ENCODE measurements around the gene FBLN2. TPM values are rescaled to one million over a fixed set of nuclear protein-coding genes. Genes with fewer than 3 reads are reported as not detected.

FBLN2 gene
- total RNA-seq, 1 experiment from 2014 or later, result 0.11 TPM

DNA sequence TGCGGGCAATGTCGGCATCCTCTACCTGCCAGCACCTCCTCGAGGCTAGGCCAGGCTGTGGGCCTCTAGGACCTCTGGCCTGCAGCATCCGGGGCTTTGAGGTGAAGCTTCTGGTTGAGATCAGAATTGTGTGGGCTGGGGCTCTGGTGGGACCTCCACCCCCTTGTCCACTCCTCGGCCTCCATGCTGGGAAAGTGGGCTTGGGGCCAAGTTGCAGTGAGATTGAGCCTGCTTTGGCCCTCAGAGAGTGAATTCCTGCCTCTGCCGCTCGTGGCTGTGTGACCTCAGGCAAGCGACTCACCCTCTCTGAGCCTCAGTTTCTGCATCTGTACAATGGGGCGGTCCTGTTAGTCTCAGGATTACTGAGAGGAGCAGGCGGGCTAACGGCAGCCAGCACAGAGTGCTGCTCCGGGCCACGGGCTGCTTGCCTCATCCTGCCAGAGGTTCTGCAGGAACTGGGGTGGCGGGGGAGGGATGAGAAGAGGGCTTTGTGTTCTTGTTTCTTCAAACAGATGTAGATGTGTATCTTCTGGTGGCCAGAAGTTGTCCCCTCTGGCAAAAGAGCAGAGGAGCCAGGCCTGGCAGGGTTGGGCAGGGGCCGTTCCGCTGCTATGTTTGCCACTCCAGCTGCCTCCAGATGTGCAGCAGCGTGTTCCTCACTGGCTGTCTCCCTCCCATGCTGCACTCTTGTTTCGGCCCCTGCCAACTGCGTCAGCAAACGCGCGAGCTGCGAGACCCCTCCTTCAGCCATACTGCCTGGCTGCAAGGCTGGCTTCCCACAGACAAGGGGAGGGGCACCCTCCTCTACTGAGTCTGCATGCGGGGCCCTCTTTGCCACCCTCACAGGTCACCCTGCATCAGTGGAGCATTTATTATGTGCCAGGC is 33.7 kb downstream of the FBLN2 start:
- H3K4me1 ChIP-seq (ENCODE audit: insufficient read depth, low read length), result no peaks in the 10 kb centered on the region
- BruUV-seq (replicated peaks), result no TSS peak
- no peaks in the 10 kb centered on the region for H3K79me2 ChIP-seq (ENCODE audit: low read length)
- ATAC-seq (no peak), DNase-seq (no peak)
- ChIA-PET POLR2A (ENCODE audit: unreplicated experiment) (no interaction called here), CTCF (no interaction called here)
- H3K9ac ChIP-seq (ENCODE audit: low read length), result no peak overlapping the region
- no peaks in the 10 kb centered on the region for H3K36me3 ChIP-seq (ENCODE audit: low read depth, low read length)
- H3K9me2 ChIP-seq (replicated peaks; ENCODE audit: low read length), result no peaks in the 10 kb centered on the region
- no peaks in the 10 kb centered on the region for H3F3A ChIP-seq (ENCODE audit: low read length, unreplicated experiment)
- H4K20me1 ChIP-seq (ENCODE audit: low read length), result no peaks in the 10 kb centered on the region
- H3K4me2 ChIP-seq (ENCODE audit: low read length), result no peak overlapping the region
- H3K4me3 ChIP-seq (ENCODE audit: low read length), result no peak overlapping the region
- TF ChIP-seq EZH2phosphoT487 (IDR thresholded peaks at IDR 0.05; ENCODE audit: borderline replicate concordance, low read length), result no peak
- TF ChIP-seq, protein P1, sequence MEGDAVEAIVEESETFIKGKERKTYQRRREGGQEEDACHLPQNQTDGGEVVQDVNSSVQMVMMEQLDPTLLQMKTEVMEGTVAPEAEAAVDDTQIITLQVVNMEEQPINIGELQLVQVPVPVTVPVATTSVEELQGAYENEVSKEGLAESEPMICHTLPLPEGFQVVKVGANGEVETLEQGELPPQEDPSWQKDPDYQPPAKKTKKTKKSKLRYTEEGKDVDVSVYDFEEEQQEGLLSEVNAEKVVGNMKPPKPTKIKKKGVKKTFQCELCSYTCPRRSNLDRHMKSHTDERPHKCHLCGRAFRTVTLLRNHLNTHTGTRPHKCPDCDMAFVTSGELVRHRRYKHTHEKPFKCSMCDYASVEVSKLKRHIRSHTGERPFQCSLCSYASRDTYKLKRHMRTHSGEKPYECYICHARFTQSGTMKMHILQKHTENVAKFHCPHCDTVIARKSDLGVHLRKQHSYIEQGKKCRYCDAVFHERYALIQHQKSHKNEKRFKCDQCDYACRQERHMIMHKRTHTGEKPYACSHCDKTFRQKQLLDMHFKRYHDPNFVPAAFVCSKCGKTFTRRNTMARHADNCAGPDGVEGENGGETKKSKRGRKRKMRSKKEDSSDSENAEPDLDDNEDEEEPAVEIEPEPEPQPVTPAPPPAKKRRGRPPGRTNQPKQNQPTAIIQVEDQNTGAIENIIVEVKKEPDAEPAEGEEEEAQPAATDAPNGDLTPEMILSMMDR (conservative IDR thresholded peaks at IDR 0.05; ENCODE audit: low read depth, low read length), result no peak
- TF ChIP-seq EZH2 (IDR thresholded peaks at IDR 0.05; ENCODE audit: low read length, unreplicated experiment), result no peak
- no peak overlapping the region for H3K27ac ChIP-seq (ENCODE audit: low read length)
- no peaks in the 10 kb centered on the region for H3K27me3 ChIP-seq (ENCODE audit: low read length)
- intact Hi-C loops (cut with micrococcal nuclease), result no loop called here
- H3K9me3 ChIP-seq (ENCODE audit: low read length), result no peaks in the 10 kb centered on the region
- H2AFZ ChIP-seq (ENCODE audit: low read length), result no peak overlapping the region

DNA sequence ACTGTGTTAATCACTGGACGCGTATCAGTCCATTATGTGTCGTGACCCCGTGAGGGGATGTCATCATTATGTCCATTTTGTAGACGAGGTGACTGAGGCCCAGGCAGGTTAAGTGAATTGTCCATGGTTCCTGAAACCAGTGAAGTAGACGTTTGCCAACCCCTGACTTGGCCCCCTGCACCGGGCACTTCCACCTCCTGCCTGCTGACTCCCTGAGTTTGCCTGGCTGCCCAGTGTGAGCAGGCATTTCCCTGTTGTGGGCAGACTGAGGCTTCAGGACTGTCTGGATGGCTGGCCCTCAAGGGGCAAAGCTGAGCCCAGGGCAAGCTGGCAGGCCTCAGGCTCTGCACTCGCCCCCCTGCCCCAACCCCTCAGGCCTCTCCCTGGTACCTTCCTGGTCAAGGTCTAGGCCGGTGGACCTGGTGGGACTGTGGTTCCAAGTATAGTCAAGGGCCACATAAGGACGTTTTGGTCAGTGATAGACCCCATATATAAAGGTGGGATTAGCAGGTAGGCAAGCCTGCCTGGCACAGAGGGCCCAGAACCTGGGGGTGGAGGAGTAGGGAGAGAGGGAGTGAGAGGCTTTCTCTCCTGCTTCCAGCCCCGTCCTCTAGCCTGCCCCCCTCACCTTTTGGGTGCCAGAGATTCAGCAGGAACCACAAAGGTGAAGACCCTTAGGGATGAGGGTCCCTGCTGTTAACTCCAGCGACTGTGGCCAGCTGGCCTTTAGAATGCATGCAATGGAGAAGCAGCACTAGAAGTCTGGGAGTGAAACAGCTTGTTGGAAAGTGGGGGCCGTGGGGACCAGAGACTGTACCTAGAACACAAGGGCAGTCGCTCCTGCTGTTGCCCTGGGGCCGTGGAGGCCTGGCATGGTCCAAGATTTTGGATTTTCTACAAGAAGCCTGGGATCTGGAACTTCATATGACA is 34.6 kb downstream of the FBLN2 start:
- H3K4me3 ChIP-seq (ENCODE audit: low read length), result no peak overlapping the region
- TF ChIP-seq, protein P1 (conservative IDR thresholded peaks at IDR 0.05; ENCODE audit: low read depth, low read length), result no peak
- TF ChIP-seq EZH2phosphoT487 (IDR thresholded peaks at IDR 0.05; ENCODE audit: borderline replicate concordance, low read length) (no peak), EZH2 (IDR thresholded peaks at IDR 0.05; ENCODE audit: low read length, unreplicated experiment) (no peak)
- ChIA-PET CTCF (no interaction called here), POLR2A (ENCODE audit: unreplicated experiment) (no interaction called here)
- ATAC-seq (no peak), DNase-seq (no peak)
- no peaks in the 10 kb centered on the region for H3F3A ChIP-seq (ENCODE audit: low read length, unreplicated experiment)
- H3K9ac ChIP-seq (ENCODE audit: low read length), result no peak overlapping the region
- no peak overlapping the region for H3K27ac ChIP-seq (ENCODE audit: low read length)
- H2AFZ ChIP-seq (ENCODE audit: low read length), result no peak overlapping the region
- H3K9me2 ChIP-seq (replicated peaks; ENCODE audit: low read length), result no peaks in the 10 kb centered on the region
- no peaks in the 10 kb centered on the region for H3K79me2 ChIP-seq (ENCODE audit: low read length)
- H4K20me1 ChIP-seq (ENCODE audit: low read length), result no peaks in the 10 kb centered on the region
- H3K4me2 ChIP-seq (ENCODE audit: low read length), result no peak overlapping the region
- BruUV-seq (replicated peaks), result no TSS peak
- H3K4me1 ChIP-seq (ENCODE audit: insufficient read depth, low read length), result no peaks in the 10 kb centered on the region
- intact Hi-C loops (cut with micrococcal nuclease), result no loop called here
- H3K36me3 ChIP-seq (ENCODE audit: low read depth, low read length), result no peaks in the 10 kb centered on the region
- H3K27me3 ChIP-seq (ENCODE audit: low read length), result no peaks in the 10 kb centered on the region
- no peaks in the 10 kb centered on the region for H3K9me3 ChIP-seq (ENCODE audit: low read length)

All from PC-3 (cell line).